Measurements from ENCODE around the gene C10orf67.

- TF ChIP-seq CTCF (IDR thresholded peaks at IDR 0.05; ENCODE audit: insufficient read depth, low read length), result no peak
- no peak for TF ChIP-seq GABPA (IDR thresholded peaks at IDR 0.05; ENCODE audit: low read depth)
These were observed 170.3 kb downstream of the C10orf67 start for GRCh38 chr10:23174074-23174976.

Measured in HL-60 (cell line).